ENCODE data around the gene RELA. TPM values are rescaled to one million over a fixed set of nuclear protein-coding genes. Genes with fewer than 3 reads are reported as not detected.

Gene RELA
- total RNA-seq, 4 donors from 2014 or later: 47.3 to 78.8 (median 63.9) TPM

- TF ChIP-seq POLR2A (IDR thresholded peaks at IDR 0.05): no peak
- no peak for TF ChIP-seq EP300 (IDR thresholded peaks at IDR 0.05)
- whole genome bisulfite sequencing, 2 donors (ENCODE audit: low coverage in 1 of 2): 72 to 82% methylated on average over 1 to 2 of the region's 16 CpGs
- peaks cover 0 to 77% of the 10 kb centered on the region in 2 donors for H3K36me3 ChIP-seq
- ATAC-seq: no peak
- H3K4me3 ChIP-seq: no peak overlapping the region
- H3K27ac ChIP-seq: no peak overlapping the region
- H3K27me3 ChIP-seq: no peaks in the 10 kb centered on the region
- no peaks in the 10 kb centered on the region for H3K9me3 ChIP-seq
- peaks cover 0 to 61% (median 31%) of the 10 kb centered on the region in 3 donors for H3K4me1 ChIP-seq
These were observed 7.0 kb downstream of the RELA start for GRCh38 chr11:65655570-65656332.

- TF ChIP-seq POLR2A (IDR thresholded peaks at IDR 0.05): no peak
- TF ChIP-seq POLR2AphosphoS5 (IDR thresholded peaks at IDR 0.05): no peak
- no peak for TF ChIP-seq EP300 (IDR thresholded peaks at IDR 0.05)
- no peak for TF ChIP-seq CTCF (IDR thresholded peaks at IDR 0.05)
- H3K9me3 ChIP-seq: no peaks in the 10 kb centered on the region
- 50 to 86% methylated on average over 1 to 3 of the region's 14 CpGs for WGBS, 2 donors (ENCODE audit: low coverage in 1 of 2)
- no peak overlapping the region for H3K4me3 ChIP-seq
- H3K27me3 ChIP-seq: no peaks in the 10 kb centered on the region
- peak overlapping the region in 3 of 4 donors; percentile 92 to 98 (median 93) for H3K27ac ChIP-seq
- peaks cover 0 to 77% of the 10 kb centered on the region in 2 donors for H3K36me3 ChIP-seq
- H3K4me1 ChIP-seq: peaks cover 0 to 61% (median 31%) of the 10 kb centered on the region in 3 donors
- ATAC-seq: no peak
These were observed 8.1 kb downstream of the RELA start for GRCh38 chr11:65654375-65655349.

- Histone ChIP-seq H3K36me3 (peaks cover 0 to 77% of the 10 kb centered on the region in 2 donors), H3K4me3 (peak overlapping the region; percentile 36 to 58), H3K4me1 (peaks cover 0 to 60% (median 31%) of the 10 kb centered on the region in 3 donors), H3K27me3 (no peaks in the 10 kb centered on the region), H3K9me3 (no peaks in the 10 kb centered on the region), H3K27ac (peak overlapping the region; percentile 83 to 98 (median 92))
- no peak for ATAC-seq
- TF ChIP-seq POLR2AphosphoS5 (IDR thresholded peaks at IDR 0.05): no peak
- TF ChIP-seq EP300 (IDR thresholded peaks at IDR 0.05): no peak
- 24 to 70% methylated on average over 2 to 4 of the region's 12 CpGs for WGBS, 2 donors (ENCODE audit: low coverage in 1 of 2)
These were observed 9.2 kb downstream of the RELA start for GRCh38 chr11:65653229-65654225.

GRCh38 chr11:65652511-65653228 lies 10.0 kb downstream of the RELA start:
- Histone ChIP-seq H3K27me3 (no peaks in the 10 kb centered on the region), H3K4me1 (peaks cover 0 to 63% (median 31%) of the 10 kb centered on the region in 3 donors), H3K9me3 (no peaks in the 10 kb centered on the region), H3K4me3 (peak overlapping the region; percentile 36 to 58), H3K27ac (peak overlapping the region; percentile 83 to 98 (median 92)), H3K36me3 (peaks cover 0 to 72% of the 10 kb centered on the region in 2 donors)
- no peak for TF ChIP-seq EP300 (IDR thresholded peaks at IDR 0.05)
- peak; percentile 77 for TF ChIP-seq POLR2AphosphoS5 (IDR thresholded peaks at IDR 0.05)
- TF ChIP-seq CTCF (IDR thresholded peaks at IDR 0.05): peak in 1 of 4 experiments; percentile 33
- TF ChIP-seq POLR2A (IDR thresholded peaks at IDR 0.05): peak; percentile 65 to 70
- 0% methylated on average over 1 of the region's 68 CpGs for WGBS, 2 donors (ENCODE audit: low coverage in 1 of 2)
- peak; percentile 91 for ATAC-seq

All from gastroesophageal sphincter (tissue), 4 donors.